HepG2 (cell line): Measurements from ENCODE around the gene P2RY11. TPM values are rescaled to one million over a fixed set of nuclear protein-coding genes. Genes with fewer than 3 reads are reported as not detected.

Experiments used
- ATF1 ChIP-seq: IDR thresholded peaks from 2 replicates; pipeline ENCODE4 v1.6.1; 2016; ENCODE audit warnings: mild to moderate bottlenecking, control low read depth
- ATF7-NPFF ChIP-seq: sonication (generic); formaldehyde crosslinking; IDR thresholded peaks from 2 replicates; pipeline ENCODE4 v1.8.1; 2023; ENCODE audit warnings: mild to moderate bottlenecking, low read depth, missing genetic modification reagents, moderate library complexity
- BORCS8-MEF2B ChIP-seq: sonication (generic); formaldehyde crosslinking; IDR thresholded peaks from 2 replicates; pipeline ENCODE4 v1.8.0; 2022; ENCODE audit warnings: mild to moderate bottlenecking, missing genetic modification reagents
- CBX5 ChIP-seq: sonication (generic); formaldehyde crosslinking; IDR thresholded peaks from 2 replicates; pipeline ENCODE4 v1.4.0; 2020; ENCODE audit warnings: missing genetic modification reagents, borderline replicate concordance
- HNRNPLL ChIP-seq: fragments of 200-400 bp; formaldehyde crosslinking; IDR thresholded peaks from 2 replicates; pipeline ENCODE4 v1.6.1; 2017; ENCODE audit warnings: mild to moderate bottlenecking, low read depth, low read length; ENCODE audit not compliant: poor library complexity, severe bottlenecking
- HOXD1 ChIP-seq: sonication (generic); formaldehyde crosslinking; IDR thresholded peaks from 2 replicates; pipeline ENCODE4 v1.5.0; 2020; ENCODE audit warnings: missing genetic modification reagents
- MATR3 ChIP-seq: sonication (generic); formaldehyde crosslinking; IDR thresholded peaks from 2 replicates; pipeline ENCODE4 v1.4.0; 2020; ENCODE audit warnings: missing genetic modification reagents
- MIXL1 ChIP-seq: IDR thresholded peaks from 2 replicates; pipeline ENCODE4 v1.6.1; 2016
- MNT ChIP-seq: fragments of 450-650 bp; IDR thresholded peaks from 2 replicates; pipeline ENCODE4 v1.6.1; 2016
- MXI1 ChIP-seq: IDR thresholded peaks from 3 replicates; pipeline ENCODE4 v1.6.1; 2012; ENCODE audit warnings: low read depth, low read length, inconsistent platforms, borderline replicate concordance
- NRL ChIP-seq: sonication (generic); formaldehyde crosslinking; IDR thresholded peaks from 2 replicates; pipeline ENCODE4 v1.5.0; 2020; ENCODE audit warnings: missing genetic modification reagents, mild to moderate bottlenecking, moderate library complexity, borderline replicate concordance
- TOE1 ChIP-seq: sonication (generic); formaldehyde crosslinking; IDR thresholded peaks from 2 replicates; pipeline ENCODE4 v1.4.0; 2020; ENCODE audit warnings: mild to moderate bottlenecking, missing genetic modification reagents
- ZBTB34 ChIP-seq: sonication (generic); formaldehyde crosslinking; IDR thresholded peaks from 2 replicates; pipeline ENCODE4 v1.8.0; 2022; ENCODE audit warnings: mild to moderate bottlenecking, missing genetic modification reagents
- ZBTB7A ChIP-seq: sonication (generic); formaldehyde crosslinking; IDR thresholded peaks from 2 replicates; pipeline ENCODE4 v1.8.0; 2022; ENCODE audit warnings: mild to moderate bottlenecking, missing genetic modification reagents
- ZKSCAN8 ChIP-seq: IDR thresholded peaks from 2 replicates; pipeline ENCODE4 v1.6.1; 2016; ENCODE audit warnings: borderline replicate concordance, missing genetic modification reagents, missing compliant biosample characterization
- ZNF121 ChIP-seq: sonication (generic); formaldehyde crosslinking; IDR thresholded peaks from 2 replicates; pipeline ENCODE4 v1.5.0; 2020; ENCODE audit warnings: mild to moderate bottlenecking, missing genetic modification reagents
- ZNF207 ChIP-seq: fragments of 450-650 bp; IDR thresholded peaks from 2 replicates; pipeline ENCODE4 v1.6.1; 2016; ENCODE audit warnings: antibody characterized with exemption, borderline replicate concordance
- ZNF253 ChIP-seq: sonication (generic); formaldehyde crosslinking; IDR thresholded peaks from 2 replicates; pipeline ENCODE4 v1.8.0; 2022; ENCODE audit warnings: mild to moderate bottlenecking, missing genetic modification reagents, borderline replicate concordance
- ZNF484 ChIP-seq: sonication (generic); formaldehyde crosslinking; IDR thresholded peaks from 2 replicates; pipeline ENCODE4 v1.5.1; 2020; ENCODE audit warnings: mild to moderate bottlenecking, low read depth, missing genetic modification reagents, borderline replicate concordance
- ZNF572 ChIP-seq: sonication (generic); formaldehyde crosslinking; IDR thresholded peaks from 2 replicates; pipeline ENCODE4 v1.5.1; 2020; ENCODE audit warnings: mild to moderate bottlenecking, missing genetic modification reagents
- ZNF646 ChIP-seq: sonication (generic); formaldehyde crosslinking; IDR thresholded peaks from 2 replicates; pipeline ENCODE4 v1.9.0; 2021; ENCODE audit warnings: mild to moderate bottlenecking, missing genetic modification reagents
- polyA plus RNA-seq, 8 experiments: library from polyadenylated mRNA; depleted of rRNA in 3 of 8; stranded (reverse) in 7 of 8; unstranded in 1 of 8; fragments of >200 nt; fragmentation: Illumina TruSeq in 4 of 8; extraction: Trizol in 4 of 8; gene quantifications; 2 replicates each; pipeline versions ENCODE4 v1.2.1 to v1.2.3, GENCODE V29; 2011 to 2016; ENCODE audit warnings: low read depth in 4 of 8, missing spikeins in 1 of 8, mixed read lengths in 1 of 8; ENCODE audit not compliant: insufficient read depth in 1 of 8
- total RNA-seq, 5 experiments: library from RNA; depleted of rRNA; stranded (reverse); fragments of >200 nt; fragmentation: Illumina TruSeq; extraction: Trizol; gene quantifications; 2 replicates each; pipeline ENCODE4 v1.2.3, GENCODE V29; 2016; ENCODE audit warnings: low read depth in 1 of 5

The P2RY11 gene
- total and polyA plus RNA-seq, 2 of the 13 experiments (the other 11 are each of a cell fraction or from before 2014, with no cell fraction given), result 4.0 to 7.8 TPM

GRCh38 chr19:10106100-10106936 lies 5.2 kb upstream of the P2RY11 start, which contains the start of gene PPAN (continued):
- TF ChIP-seq MNT (peak; percentile 85), ZNF253 (CRISPR knock-in tag) (no peak), ZKSCAN8 (no peak), BORCS8-MEF2B (CRISPR knock-in tag) (peak; percentile 79; the same call in 1 of the 2 replicates), ZNF484 (CRISPR knock-in tag) (no peak), ZNF646 (peak; percentile 32; the same call in 1 of the 2 replicates), HOXD1 (CRISPR knock-in tag) (0 out of 2 replicates have a peak, but pooled peaks have one; percentile 22), CBX5 (peak; percentile 57; the same call in 1 of the 2 replicates), ZBTB34 (CRISPR knock-in tag) (no peak), NRL (CRISPR knock-in tag) (peak; percentile 62), MXI1 (peak; percentile 99), ZNF121 (CRISPR knock-in tag) (peak; percentile 51; the same call in 1 of the 2 replicates), ATF7-NPFF (CRISPR knock-in tag) (peak; percentile 81), HNRNPLL (peak; percentile 84), MIXL1 (CRISPR knock-in tag) (0 out of 2 replicates have a peak, but pooled peaks have one; percentile 12), ATF1 (CRISPR knock-in tag) (peak; percentile 88), ZNF207 (no peak), ZNF572 (peak; percentile 82; the same call in 1 of the 2 replicates), TOE1 (CRISPR knock-in tag) (0 out of 2 replicates have a peak, but pooled peaks have one; percentile 36), ZBTB7A (peak; percentile 84), MATR3 (CRISPR knock-in tag) (no peak)
